Caco-2 (cell line): ENCODE measurements around the gene OR52I1. TPM values are rescaled to one million over a fixed set of nuclear protein-coding genes. Genes with fewer than 3 reads are reported as not detected.
A peak's percentile ranks its signal among the peaks of the same experiment; 100 is the strongest.

ENCODE experiments used
- BruUV-seq: library from RNA; stranded (reverse); fragments of 400-500 nt; replicated peaks from 2 replicates; lab custom pipeline; 2021; lab: Mats Ljungman, UMichigan
- CTCF ChIA-PET: fragments of 300-600 bp; sonication (Branson Sonifier 250); formaldehyde crosslinking; loops from one replicate; lab custom pipeline; 2022; ENCODE audit warnings: antibody characterized with exemption; lab: Charles Lee
- POLR2A ChIA-PET: fragments of 300-600 bp; sonication (Branson Sonifier 250); formaldehyde crosslinking; loops from one replicate; lab custom pipeline; 2022; ENCODE audit warnings: antibody characterized with exemption; lab: Charles Lee
- DNase-seq, 2 experiments: peaks; one replicate each; pipeline versions ENCODE4 v3.0.0 to v3.0.0-alpha.2; 2020 to 2022
- H3K27me3 ChIP-seq: replicated peaks from 2 replicates; pipeline ENCODE4 v1.6.0; 2011; ENCODE audit warnings: low read length; ENCODE audit not compliant: control insufficient read depth, insufficient read depth
- H3K36me3 ChIP-seq: 2 replicates; pipeline ENCODE4 v1.5.1; 2011; ENCODE audit warnings: low read length; ENCODE audit not compliant: control insufficient read depth, insufficient read depth
- H3K4me1 ChIP-seq: fragments of 250-450 bp; sonication (Bioruptor Pico); 2 replicates; pipeline ENCODE4 v1.5.1; 2020; ENCODE audit warnings: mild to moderate bottlenecking
- H3K4me3 ChIP-seq: 2 replicates; pipeline ENCODE4 v1.5.1; 2011; ENCODE audit warnings: low read depth, mild to moderate bottlenecking, control low read depth, low read length
- H3K9me3 ChIP-seq: fragments of 250-450 bp; sonication (Bioruptor Pico); 2 replicates; pipeline ENCODE4 v1.5.1; 2020; ENCODE audit warnings: mild to moderate bottlenecking, moderate library complexity
- H3K27ac Mint-ChIP-seq: one replicate; pipeline ENCODE4 v1.8.0; 2022; ENCODE audit warnings: mixed read lengths; ENCODE audit not compliant: unreplicated experiment
- H3K27me3 Mint-ChIP-seq: one replicate; pipeline ENCODE4 v1.8.0; 2022; ENCODE audit warnings: mixed read lengths; ENCODE audit not compliant: insufficient read depth, unreplicated experiment
- H3K36me3 Mint-ChIP-seq: one replicate; pipeline ENCODE4 v1.8.0; 2022; ENCODE audit warnings: mild to moderate bottlenecking, mixed read lengths; ENCODE audit not compliant: insufficient read depth, unreplicated experiment
- H3K4me1 Mint-ChIP-seq: one replicate; pipeline ENCODE4 v1.8.0; 2022; ENCODE audit warnings: low read depth, mixed read lengths; ENCODE audit not compliant: unreplicated experiment
- H3K4me3 Mint-ChIP-seq: one replicate; pipeline ENCODE4 v1.8.0; 2022; ENCODE audit warnings: mild to moderate bottlenecking, moderate library complexity, mixed read lengths; ENCODE audit not compliant: unreplicated experiment
- H3K9me3 Mint-ChIP-seq: one replicate; pipeline ENCODE4 v1.8.0; 2022; ENCODE audit warnings: mixed read lengths; ENCODE audit not compliant: unreplicated experiment
- CTCF ChIP-seq, 2 experiments: fragments of 200-600 bp in 1 of 2; IDR thresholded peaks; 1 replicate in 1 of 2; 2 replicates in 1 of 2; pipeline versions ENCODE4 v1.5.1 to v1.8.0; 2011 to 2022; ENCODE audit warnings: antibody characterized with exemption in 1 of 2, control low read depth in 1 of 2, inconsistent platforms in 1 of 2, low read depth in 1 of 2, low read length in 1 of 2, mild to moderate bottlenecking in 1 of 2, moderate library complexity in 1 of 2; ENCODE audit not compliant: insufficient read depth in 1 of 2, severe bottlenecking in 1 of 2, unreplicated experiment in 1 of 2
- intact Hi-C: fragments of 100-400 bp; cut with micrococcal nuclease; formaldehyde crosslinking; loops from one replicate; pipeline ENCODE4 v1.10.0; 2022; ENCODE audit not compliant: unreplicated experiment
- total RNA-seq: library from RNA; stranded (reverse); gene quantifications from 2 replicates; pipeline ENCODE4 v1.2.3, GENCODE V29; 2022

The OR52I1 gene
- total RNA-seq, 1 experiment from 2014 or later: not detected

GRCh38 chr11:4636136-4636535 is 42.3 kb downstream of the OR52I1 start:
- no peaks in the 10 kb centered on the region for H3K9me3 ChIP-seq
- no peak overlapping the region for H3K4me3 ChIP-seq
- H3K4me1 ChIP-seq: peaks cover 2% of the 10 kb centered on the region
- ChIA-PET POLR2A (no interaction called here), CTCF (interaction anchor here (0.9 to 2.6 kb wide), 5 partner anchors 22 to 361 kb away, joined by 3 to 19 read pairs (median 4); partner anchors contain the start of gene TRIM68)
- H3K27me3 ChIP-seq: peaks cover 1% of the 10 kb centered on the region; the same call in 1 of the 2 replicates
- no peak for TF ChIP-seq CTCF (IDR thresholded peaks at IDR 0.05; ENCODE audit: insufficient read depth in 1 of 2, low read depth in 1 of 2, low read length in 1 of 2, severe bottlenecking in 1 of 2, unreplicated experiment in 1 of 2)
- no peaks in the 10 kb centered on the region for H3K9me3 Mint-ChIP-seq
- no peaks in the 10 kb centered on the region for H3K27me3 Mint-ChIP-seq
- H3K27ac Mint-ChIP-seq: no peak overlapping the region
- no peaks in the 10 kb centered on the region for H3K36me3 Mint-ChIP-seq
- H3K36me3 ChIP-seq: no peaks in the 10 kb centered on the region
- intact Hi-C loops: loop anchor here (2.0 kb wide), 1 partner anchor 37 kb away; no protein-coding TSS in a partner anchor
- BruUV-seq: no TSS peak
- H3K4me1 Mint-ChIP-seq: peaks cover 3% of the 10 kb centered on the region
- no peak overlapping the region for H3K4me3 Mint-ChIP-seq
- DNase-seq: no peak

GRCh38 chr11:4636962-4637661 is 43.3 kb downstream of the OR52I1 start, which contains the start of gene OR51D1:
TSS of gene OR51D1 (plus strand) at chr11:4637477. CDS start at chr11:4639791, 2,314 bp downstream.
- Mint-ChIP-seq H3K27ac (no peak within 1 kb of the TSS), H3K27me3 (no peaks in the 10 kb centered on the region), H3K9me3 (no peaks in the 10 kb centered on the region), H3K4me1 (peaks cover 13% of the 10 kb centered on the region), H3K36me3 (no peaks in the 10 kb centered on the region), H3K4me3 (no peak within 1 kb of the TSS)
- ChIA-PET CTCF (interaction anchor here (0.7 to 2.6 kb wide), 12 partner anchors 10 to 367 kb away, joined by 3 to 19 read pairs (median 4); partner anchors contain the start of genes OR51G2 and TRIM68), POLR2A (no interaction called here)
- Histone ChIP-seq H3K4me3 (no peak within 1 kb of the TSS), H3K36me3 (no peaks in the 10 kb centered on the region), H3K27me3 (peaks cover 1% of the 10 kb centered on the region; the same call in 1 of the 2 replicates), H3K9me3 (no peaks in the 10 kb centered on the region), H3K4me1 (peaks cover 11% of the 10 kb centered on the region)
- DNase-seq: peak; percentile 63 to 78
- TF ChIP-seq CTCF (IDR thresholded peaks at IDR 0.05; ENCODE audit: insufficient read depth in 1 of 2, low read depth in 1 of 2, low read length in 1 of 2, severe bottlenecking in 1 of 2, unreplicated experiment in 1 of 2): peak; percentile 89 to 94
- intact Hi-C loops: loop anchor here (1.0 to 2.0 kb wide), 3 partner anchors 36 to 367 kb away; no protein-coding TSS in a partner anchor
- no TSS peak for BruUV-seq

DNA sequence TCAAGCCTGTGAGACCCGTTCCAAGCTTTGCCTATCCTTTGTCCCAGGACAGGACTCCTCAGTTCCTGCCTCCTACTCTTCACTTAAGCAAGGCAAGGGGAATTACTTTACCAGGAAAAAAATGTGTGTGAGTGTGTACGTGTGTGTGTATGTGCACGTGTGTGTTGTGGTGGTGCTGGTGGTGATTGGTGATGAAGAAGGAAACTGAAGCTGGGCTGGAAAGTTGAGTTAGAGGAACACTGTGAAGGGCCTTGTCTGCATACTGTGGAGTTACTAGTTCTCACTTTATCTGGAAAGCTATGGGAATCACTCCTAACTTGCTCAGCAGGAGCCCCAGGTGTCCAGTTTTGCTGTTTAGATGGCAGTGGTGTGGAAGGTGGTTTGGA is 43.8 kb downstream of the OR52I1 start:
- H3K27me3 Mint-ChIP-seq: no peaks in the 10 kb centered on the region

More for the DNA sequence above, 43.8 kb downstream of the OR52I1 start:
- peaks cover 13% of the 10 kb centered on the region for H3K4me1 Mint-ChIP-seq
- BruUV-seq: no TSS peak
- H3K9me3 ChIP-seq: no peaks in the 10 kb centered on the region
- peaks cover 11% of the 10 kb centered on the region for H3K4me1 ChIP-seq
- ChIA-PET POLR2A (no interaction called here), CTCF (interaction anchor here (0.7 to 2.6 kb wide), 7 partner anchors 10 to 366 kb away, joined by 3 to 19 read pairs (median 5); partner anchors contain the start of genes OR51G2 and TRIM68)
- H3K4me3 ChIP-seq: no peak overlapping the region
- H3K27me3 ChIP-seq: peaks cover 1% of the 10 kb centered on the region; the same call in 1 of the 2 replicates
- no peaks in the 10 kb centered on the region for H3K9me3 Mint-ChIP-seq
- no peak for TF ChIP-seq CTCF (IDR thresholded peaks at IDR 0.05; ENCODE audit: insufficient read depth in 1 of 2, low read depth in 1 of 2, low read length in 1 of 2, severe bottlenecking in 1 of 2, unreplicated experiment in 1 of 2)
- H3K36me3 ChIP-seq: no peaks in the 10 kb centered on the region
- no peak overlapping the region for H3K27ac Mint-ChIP-seq
- no peak for DNase-seq
- no peaks in the 10 kb centered on the region for H3K36me3 Mint-ChIP-seq
- intact Hi-C loops: loop anchor here (1.0 to 2.0 kb wide), 3 partner anchors 35 to 367 kb away; no protein-coding TSS in a partner anchor
- H3K4me3 Mint-ChIP-seq: no peak overlapping the region
